GF-D8 (cell line): Measurements from ENCODE around the gene CTIF.
A peak's percentile ranks its signal among the peaks of the same experiment; 100 is the strongest.

Experiments
- DNase-seq: peaks from one replicate; lab custom pipeline; 2025; lab: John Stamatoyannopoulos, UW

CTIF gene

GRCh38 chr18:48602759-48603390, 64.0 kb downstream of the CTIF start:
- no peak for DNase-seq

- DNase-seq, result peak; percentile 98
Measured at GRCh38 chr18:48605408-48605845, 66.6 kb downstream of the CTIF start.

- DNase-seq, result no peak
Measured at GRCh38 chr18:48607056-48607984, 68.5 kb downstream of the CTIF start.

GRCh38 chr18:48608581-48608980, 69.8 kb downstream of the CTIF start:
- DNase-seq, result no peak

- no peak for DNase-seq
Measured at GRCh38 chr18:48609114-48609513, 70.3 kb downstream of the CTIF start.

- DNase-seq, result no peak
Measured at GRCh38 chr18:48609820-48610815, 71.3 kb downstream of the CTIF start.

- no peak for DNase-seq
Measured at GRCh38 chr18:48611203-48611602, 72.4 kb downstream of the CTIF start.

- DNase-seq, result no peak
Measured at GRCh38 chr18:48611785-48612480, 73.1 kb downstream of the CTIF start.

GRCh38 chr18:48612511-48612910, 73.7 kb downstream of the CTIF start:
- DNase-seq, result no peak

GRCh38 chr18:48612917-48613316, 74.1 kb downstream of the CTIF start:
- DNase-seq, result no peak

- no peak for DNase-seq
Measured at GRCh38 chr18:48613589-48614404, 75.0 kb downstream of the CTIF start.

- DNase-seq, result no peak
Measured at GRCh38 chr18:48615566-48616401, 77.0 kb downstream of the CTIF start.

- no peak for DNase-seq
Measured at GRCh38 chr18:48616484-48617255, 77.8 kb downstream of the CTIF start.

- no peak for DNase-seq
Measured at GRCh38 chr18:48617844-48618497, 79.1 kb downstream of the CTIF start.

- DNase-seq, result no peak
Measured at GRCh38 chr18:48619016-48619415, 80.2 kb downstream of the CTIF start.

GRCh38 chr18:48619501-48619900, 80.7 kb downstream of the CTIF start:
- DNase-seq, result no peak

- DNase-seq, result no peak
Measured at GRCh38 chr18:48620071-48620470, 81.2 kb downstream of the CTIF start.

- no peak for DNase-seq
Measured at GRCh38 chr18:48621240-48621639, 82.4 kb downstream of the CTIF start.
